Stimulated activated CD4-positive, alpha-beta T cell treated with anti-CD3 and anti-CD28 coated beads, Interleukin-4, amount 100 ng/mL, for 1 hour (primary cell): ENCODE results near the gene ZC3H11A.
"Not testable (repeated sequence)": the region's sequence is repeated elsewhere in the genome, so short reads cannot be mapped to it uniquely, and the experiment has no call there.

Experiments
- DNase-seq: peaks from one replicate; pipeline ENCODE4 v3.0.0-alpha.2; 2020

ZC3H11A gene

DNA sequence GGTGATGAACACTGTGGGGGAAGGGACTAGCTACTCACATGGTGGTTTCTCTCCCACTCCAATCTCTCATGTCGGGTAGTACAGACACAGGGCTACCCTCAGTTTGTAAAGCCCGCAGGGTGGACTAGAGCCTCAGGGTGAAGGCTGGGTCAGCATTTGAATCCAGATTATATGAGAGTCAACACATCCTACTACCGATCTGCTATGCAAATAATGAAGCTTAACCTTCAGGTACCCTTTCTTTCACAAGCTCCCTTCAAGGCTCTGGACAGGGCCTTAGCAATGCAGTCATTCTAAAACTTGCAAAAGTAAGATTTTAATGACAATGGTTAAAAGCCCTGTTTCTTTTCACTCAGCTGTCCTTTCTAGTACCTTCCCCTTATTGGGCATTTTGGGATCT, 5.5 kb upstream of the ZC3H11A start:
- no peak for DNase-seq

- DNase-seq, result no peak
Measured at GRCh38 chr1:203791498-203791897, 3.9 kb upstream of the ZC3H11A start.

DNA sequence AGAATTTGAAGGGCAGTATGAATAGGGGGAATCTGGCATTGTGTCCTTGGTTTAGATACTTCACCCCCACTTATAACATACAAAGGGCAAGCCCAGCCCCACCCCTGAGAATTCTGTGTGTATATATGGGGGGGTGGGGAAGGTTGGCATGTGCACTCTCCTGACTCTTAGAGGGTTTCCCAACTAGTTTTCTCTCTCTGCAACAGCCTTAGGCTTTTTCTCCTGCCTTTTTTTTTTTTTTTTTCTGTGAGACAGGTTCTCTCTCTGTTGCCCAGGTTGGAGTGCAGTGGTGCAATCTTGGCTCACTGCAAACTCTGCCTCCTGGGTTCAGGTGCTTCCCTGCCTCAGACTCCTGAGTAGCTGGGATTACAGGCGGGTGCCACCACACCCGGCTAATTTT, 2.9 kb upstream of the ZC3H11A start:
- DNase-seq, result no peak

GRCh38 chr1:203793561-203793960, 1.9 kb upstream of the ZC3H11A start:
- DNase-seq, result not testable (repeated sequence)

DNA sequence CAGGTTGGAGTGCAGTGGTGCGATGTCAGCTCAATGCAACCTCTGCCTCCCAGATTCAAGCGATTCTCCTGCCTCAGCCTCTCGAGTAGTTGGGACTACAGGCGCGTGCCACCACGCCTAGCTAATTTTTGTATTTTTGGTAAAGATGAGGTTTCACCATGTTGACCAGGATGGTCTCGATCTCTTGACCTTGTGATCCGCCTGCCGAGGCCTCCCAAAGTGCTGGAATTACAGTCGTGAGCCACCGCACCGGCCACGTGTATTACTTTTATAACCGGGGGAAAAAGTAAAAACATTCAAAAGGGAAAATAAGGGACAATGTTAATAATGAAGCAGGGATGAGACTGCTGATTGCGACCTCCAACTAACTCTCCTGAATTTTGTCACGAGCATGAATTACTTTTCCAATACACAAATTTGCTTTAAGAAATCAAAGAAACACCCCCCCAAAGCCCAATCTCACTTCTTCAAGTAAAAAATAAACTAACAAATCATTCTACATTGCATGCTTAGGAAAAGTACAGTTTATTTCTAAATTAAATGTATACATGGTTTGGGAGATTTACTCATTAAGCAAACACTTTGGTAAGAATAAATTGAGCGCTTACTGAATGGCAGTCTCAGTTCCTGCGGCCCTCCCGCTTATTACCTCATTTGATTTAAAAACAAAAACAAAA, 521 bp upstream of the ZC3H11A start:
- DNase-seq, result no peak

DNA sequence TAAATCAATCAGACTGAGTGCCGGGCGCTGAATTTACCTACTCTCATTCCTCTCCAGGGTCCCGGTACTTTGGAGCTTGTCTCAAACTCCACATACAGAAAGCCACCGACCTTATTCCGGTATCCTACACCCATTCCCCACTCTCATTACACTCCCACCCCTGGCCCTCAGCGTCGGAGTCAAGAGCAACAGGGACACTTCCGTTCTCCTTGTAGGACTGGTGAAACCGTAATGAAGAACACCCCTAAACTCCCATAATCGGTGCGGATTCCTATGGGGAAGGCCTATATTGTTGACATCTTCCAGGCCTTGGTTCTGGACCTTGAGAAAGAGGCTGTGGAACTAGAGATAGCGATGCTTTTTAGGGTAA, 798 bp downstream of the ZC3H11A start:
- peak; percentile 24 for DNase-seq

DNA sequence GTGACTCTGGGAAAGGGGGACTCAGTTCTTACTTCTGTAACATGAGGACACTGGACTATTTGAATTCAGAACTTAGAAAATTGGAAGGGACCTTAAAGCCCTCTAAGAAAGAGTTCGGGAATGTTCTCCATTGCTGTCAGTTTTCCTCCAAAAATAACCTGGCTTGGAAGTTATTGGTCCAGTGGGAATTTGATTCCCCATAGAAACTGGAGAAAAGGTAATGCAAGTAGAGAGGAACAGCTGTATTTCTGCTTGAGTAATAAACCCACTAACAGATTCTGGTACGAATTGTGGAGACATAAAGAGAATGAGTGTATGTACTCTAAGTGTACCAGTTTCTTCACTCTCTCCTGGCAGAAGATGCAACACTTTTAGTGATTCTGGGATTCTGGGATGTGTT, 1.8 kb downstream of the ZC3H11A start:
- no peak for DNase-seq

GRCh38 chr1:203797948-203798655, 2.7 kb downstream of the ZC3H11A start:
- no peak for DNase-seq

- DNase-seq, result no peak
Measured at GRCh38 chr1:203799157-203799556, 3.7 kb downstream of the ZC3H11A start.

GRCh38 chr1:203799971-203800370, 4.5 kb downstream of the ZC3H11A start:
- DNase-seq, result no peak

DNA sequence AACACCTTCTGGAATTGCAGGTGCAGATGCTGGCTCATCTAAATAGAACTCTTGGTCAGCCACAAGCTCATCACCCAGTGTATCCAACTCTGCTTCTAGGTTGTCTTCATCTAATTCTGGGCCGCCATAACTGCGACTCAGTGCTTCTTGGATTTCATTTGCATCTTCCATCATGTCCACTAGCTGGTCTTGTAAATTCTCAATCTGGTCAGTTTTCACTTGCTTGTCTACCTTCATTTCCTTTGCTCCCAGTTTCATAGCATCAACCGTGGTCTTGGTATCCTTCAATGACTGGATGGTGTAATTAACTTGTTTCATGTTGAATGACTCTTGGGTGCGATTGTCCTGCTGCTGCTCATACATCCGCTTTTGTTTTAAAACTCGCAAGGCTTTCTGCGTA, 10.3 kb downstream of the ZC3H11A start:
- no peak for DNase-seq

DNA sequence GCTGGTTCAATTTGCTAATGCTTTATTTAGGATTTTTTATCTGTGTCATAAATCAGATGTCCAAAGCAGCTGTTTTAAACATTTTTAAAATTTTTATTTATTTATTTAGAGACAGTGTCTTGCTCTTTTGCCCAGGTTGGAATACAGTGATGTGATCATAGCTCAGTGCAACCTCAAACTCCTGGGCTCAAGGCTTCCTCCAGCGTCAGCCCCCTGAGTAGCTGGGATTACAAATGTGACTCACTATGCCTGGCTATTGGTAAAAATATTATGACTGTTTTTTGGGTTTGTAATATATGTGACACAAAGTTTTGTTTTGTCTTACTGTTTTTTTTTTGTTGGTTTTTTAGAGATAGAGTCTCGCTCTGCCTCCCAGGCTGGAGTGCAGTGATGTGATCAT, 11.8 kb downstream of the ZC3H11A start:
- no peak for DNase-seq

- no peak for DNase-seq
Measured at GRCh38 chr1:203813581-203814341, 18.3 kb downstream of the ZC3H11A start.

- DNase-seq, result no peak
Measured at GRCh38 chr1:203818399-203818798, 23.0 kb downstream of the ZC3H11A start.

GRCh38 chr1:203823306-203823705, 27.9 kb downstream of the ZC3H11A start:
- no peak for DNase-seq

DNA sequence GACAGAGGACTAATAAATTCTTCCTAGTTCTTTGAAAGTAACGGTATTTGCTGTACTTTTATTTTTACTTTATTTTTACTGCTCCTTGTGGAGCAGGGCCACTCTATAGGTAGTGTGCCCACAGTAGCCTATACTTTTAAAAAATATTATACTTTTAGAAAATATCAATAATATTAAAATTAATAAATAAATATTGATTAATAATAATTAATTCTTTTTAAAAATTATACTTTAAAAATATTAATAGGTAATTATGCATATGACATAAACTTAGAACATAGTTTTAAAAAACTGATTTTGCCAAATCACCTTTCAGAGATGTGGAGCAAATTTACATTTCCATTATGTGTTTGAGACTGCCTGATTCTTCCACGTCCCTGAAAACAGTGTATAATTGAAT, 30.8 kb downstream of the ZC3H11A start:
- DNase-seq, result no peak

DNA sequence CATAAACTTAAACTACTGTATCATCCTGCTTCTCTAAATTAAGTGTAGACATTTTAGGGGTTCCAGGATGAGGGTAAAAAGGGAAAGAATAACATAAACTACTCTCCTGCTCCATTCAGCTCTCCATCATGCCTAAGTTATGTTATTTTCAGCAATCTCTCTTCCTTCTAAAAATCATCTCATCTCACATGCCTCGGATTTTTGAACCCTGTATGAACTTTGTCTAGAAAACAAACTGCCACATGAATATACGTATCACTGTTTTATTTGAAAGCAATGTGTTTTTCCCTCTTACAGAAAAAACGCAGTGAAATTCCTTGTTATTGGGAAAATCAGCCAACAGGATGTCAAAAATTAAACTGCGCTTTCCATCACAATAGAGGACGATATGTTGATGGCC, 32.6 kb downstream of the ZC3H11A start:
- DNase-seq, result no peak

DNA sequence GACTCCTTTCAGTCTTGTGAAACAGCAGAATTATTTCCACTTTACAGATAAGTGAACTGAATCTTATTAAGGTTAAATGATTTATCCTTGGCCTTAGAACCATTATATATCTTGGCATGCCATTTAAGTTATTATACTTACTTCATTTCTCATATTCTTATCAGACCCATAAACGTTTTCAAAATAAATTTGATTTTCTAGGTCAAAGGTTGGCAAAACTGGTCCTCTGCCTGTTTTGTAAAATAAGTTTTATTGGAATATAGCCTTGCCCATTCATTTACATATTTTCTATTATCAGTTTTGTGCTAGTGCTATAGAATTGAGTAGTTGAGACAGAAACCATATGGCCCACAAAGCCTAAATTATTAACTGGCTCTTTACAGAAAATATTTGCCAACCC, 33.1 kb downstream of the ZC3H11A start:
- DNase-seq, result no peak

GRCh38 chr1:203829247-203829646, 33.8 kb downstream of the ZC3H11A start:
- DNase-seq, result not testable (repeated sequence)

DNA sequence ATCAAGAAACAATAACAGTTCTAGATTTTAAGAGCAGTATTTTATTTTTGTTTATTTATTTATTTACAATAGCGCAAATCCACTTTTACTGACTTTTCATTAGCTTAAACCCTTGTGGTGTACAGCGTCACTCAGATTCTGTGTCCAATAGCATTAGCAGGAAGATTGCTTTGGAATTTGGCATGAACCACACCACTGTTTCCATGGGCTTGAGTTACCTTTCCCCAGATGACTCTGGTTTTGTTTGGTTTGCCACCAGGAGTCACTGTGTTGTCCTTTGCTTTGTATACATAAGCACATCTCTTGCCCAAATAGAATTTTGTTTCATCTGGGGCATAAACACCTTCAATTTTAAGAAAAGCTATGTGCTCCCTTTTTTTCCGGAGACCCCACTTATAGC, 40.1 kb downstream of the ZC3H11A start:
- DNase-seq, result no peak

GRCh38 chr1:203839081-203839480, 43.7 kb downstream of the ZC3H11A start:
- DNase-seq, result no peak

DNA sequence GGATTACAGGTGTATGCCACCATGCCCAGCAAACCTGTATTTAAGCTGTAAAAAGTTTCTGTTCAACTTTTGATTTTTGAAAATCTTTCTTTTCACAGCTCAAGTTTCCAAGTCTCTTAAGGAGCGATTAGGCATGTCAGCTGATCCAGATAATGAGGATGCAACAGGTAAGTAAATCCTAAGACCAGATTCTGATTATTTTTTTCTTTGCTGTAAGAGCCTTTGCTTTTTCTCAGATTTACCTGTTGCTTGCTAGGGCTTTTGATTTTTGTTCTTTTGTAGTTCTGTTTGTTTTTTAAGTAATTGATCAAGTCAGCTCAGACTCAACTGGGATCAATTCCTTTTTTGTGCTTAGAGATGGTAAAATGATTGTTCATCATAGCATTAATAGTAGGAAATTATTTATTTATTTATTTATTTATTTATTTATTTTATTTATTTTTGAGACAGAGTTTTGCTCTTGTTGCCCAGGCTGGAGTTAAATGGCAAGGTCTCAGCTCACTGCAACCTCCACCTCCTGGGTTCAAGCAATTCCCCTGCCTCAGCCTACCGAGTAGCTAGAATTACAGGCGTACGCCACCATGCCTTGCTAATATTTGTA, 44.9 kb downstream of the ZC3H11A start:
- DNase-seq, result no peak

DNA sequence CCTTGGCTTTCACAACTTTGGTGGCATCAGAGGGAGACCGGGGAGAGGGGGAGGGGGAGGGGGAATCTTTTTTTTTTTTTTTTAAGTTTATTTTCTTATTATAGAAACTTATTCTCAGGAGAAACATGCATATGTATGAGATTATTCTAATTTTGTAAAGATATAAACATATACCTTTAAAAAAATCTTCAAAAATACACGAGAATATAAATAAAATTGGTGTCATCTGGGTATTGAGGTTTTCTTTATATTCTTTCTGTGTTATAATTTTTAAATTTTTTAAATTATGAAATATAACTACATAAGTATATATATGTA, 47.1 kb downstream of the ZC3H11A start:
- no peak for DNase-seq

GRCh38 chr1:203843435-203843834, 48.0 kb downstream of the ZC3H11A start:
- DNase-seq, result no peak
